ENCODE results near the gene LDB2.
A peak's percentile ranks its signal among the peaks of the same experiment; 100 is the strongest.

DNA sequence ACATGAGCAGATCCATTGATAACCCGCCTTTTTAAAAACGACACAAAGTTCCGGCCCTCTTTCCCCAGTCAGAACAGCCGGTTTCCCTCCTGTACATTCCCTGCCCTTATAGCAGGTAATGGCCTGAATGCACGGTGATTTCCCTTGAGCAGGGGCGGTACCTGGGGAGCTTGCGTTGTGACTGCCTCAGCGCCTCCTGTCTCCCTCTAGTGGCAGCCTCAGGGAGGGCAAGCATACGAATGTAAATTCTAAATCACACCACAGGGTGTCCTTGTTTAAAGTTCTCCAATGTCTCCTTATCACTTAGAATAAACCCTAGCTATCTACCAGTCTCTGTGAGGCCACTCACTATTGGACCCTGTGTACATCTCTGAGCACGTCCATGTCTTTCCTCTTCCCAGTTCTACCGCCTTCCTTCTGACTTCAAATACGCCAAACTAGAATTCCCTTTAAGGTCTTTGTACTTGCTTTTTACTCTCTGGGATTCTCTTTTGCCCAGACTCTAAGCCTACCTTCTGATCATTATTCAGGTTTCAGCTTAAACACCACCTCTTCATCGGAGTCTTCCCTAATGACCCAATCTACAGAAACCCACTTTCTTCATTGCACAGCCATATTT lies 18.4 kb upstream of the LDB2 start:
- TF ChIP-seq, protein P1, sequence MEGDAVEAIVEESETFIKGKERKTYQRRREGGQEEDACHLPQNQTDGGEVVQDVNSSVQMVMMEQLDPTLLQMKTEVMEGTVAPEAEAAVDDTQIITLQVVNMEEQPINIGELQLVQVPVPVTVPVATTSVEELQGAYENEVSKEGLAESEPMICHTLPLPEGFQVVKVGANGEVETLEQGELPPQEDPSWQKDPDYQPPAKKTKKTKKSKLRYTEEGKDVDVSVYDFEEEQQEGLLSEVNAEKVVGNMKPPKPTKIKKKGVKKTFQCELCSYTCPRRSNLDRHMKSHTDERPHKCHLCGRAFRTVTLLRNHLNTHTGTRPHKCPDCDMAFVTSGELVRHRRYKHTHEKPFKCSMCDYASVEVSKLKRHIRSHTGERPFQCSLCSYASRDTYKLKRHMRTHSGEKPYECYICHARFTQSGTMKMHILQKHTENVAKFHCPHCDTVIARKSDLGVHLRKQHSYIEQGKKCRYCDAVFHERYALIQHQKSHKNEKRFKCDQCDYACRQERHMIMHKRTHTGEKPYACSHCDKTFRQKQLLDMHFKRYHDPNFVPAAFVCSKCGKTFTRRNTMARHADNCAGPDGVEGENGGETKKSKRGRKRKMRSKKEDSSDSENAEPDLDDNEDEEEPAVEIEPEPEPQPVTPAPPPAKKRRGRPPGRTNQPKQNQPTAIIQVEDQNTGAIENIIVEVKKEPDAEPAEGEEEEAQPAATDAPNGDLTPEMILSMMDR (IDR thresholded peaks at IDR 0.05) = peak; percentile 98
- no peak for TF ChIP-seq ZFX (IDR thresholded peaks at IDR 0.05; ENCODE audit: borderline replicate concordance)
